Activated CD4-positive, alpha-beta T cell treated with anti-CD3 and anti-CD28 coated beads, Interleukin-2, amount 50 U/mL, for 4 hours (primary cell): ENCODE data around the gene BCAR1.
"Not testable (repeated sequence)": the region's sequence is repeated elsewhere in the genome, so short reads cannot be mapped to it uniquely, and the experiment has no call there.

Experiments
- DNase-seq, 2 experiments: peaks; one replicate each; pipeline ENCODE4 v3.0.0-alpha.2; 2020

Gene BCAR1

GRCh38 chr16:75251280-75252048, at the start of gene BCAR1:
BCAR1 (minus strand) TSS chr16:75251624; CDS start chr16:75251482, 142 bp downstream.
- DNase-seq: no peak

GRCh38 chr16:75298267-75298666, 46.8 kb upstream of the BCAR1 start:
- no peak for DNase-seq

- DNase-seq: no peak
Measured at GRCh38 chr16:75296606-75297005, 45.2 kb upstream of the BCAR1 start.

GRCh38 chr16:75294773-75295459, 43.5 kb upstream of the BCAR1 start:
- no peak for DNase-seq

- DNase-seq: no peak
Measured at GRCh38 chr16:75293772-75294171, 42.3 kb upstream of the BCAR1 start.

- DNase-seq: no peak
Measured at GRCh38 chr16:75293173-75293572, 41.7 kb upstream of the BCAR1 start.

GRCh38 chr16:75292691-75293090, 41.3 kb upstream of the BCAR1 start:
- no peak for DNase-seq

- no peak for DNase-seq
Measured at GRCh38 chr16:75289189-75289588, 37.8 kb upstream of the BCAR1 start.

- peak; percentile 21 to 27 for DNase-seq
Measured at GRCh38 chr16:75288596-75289120, 37.2 kb upstream of the BCAR1 start.

- DNase-seq: no peak
Measured at GRCh38 chr16:75288181-75288580, 36.8 kb upstream of the BCAR1 start.

- no peak for DNase-seq
Measured at GRCh38 chr16:75287708-75288107, 36.3 kb upstream of the BCAR1 start.

GRCh38 chr16:75286389-75286788, 35.0 kb upstream of the BCAR1 start:
- DNase-seq: no peak

GRCh38 chr16:75282466-75283281, 31.2 kb upstream of the BCAR1 start:
- no peak for DNase-seq

- DNase-seq: no peak
Measured at GRCh38 chr16:75281826-75282225, 30.4 kb upstream of the BCAR1 start.

GRCh38 chr16:75281009-75281408, 29.6 kb upstream of the BCAR1 start:
- DNase-seq: not testable (repeated sequence)

- no peak for DNase-seq
Measured at GRCh38 chr16:75280331-75280804, 28.9 kb upstream of the BCAR1 start.

GRCh38 chr16:75279305-75279704, 27.9 kb upstream of the BCAR1 start:
- DNase-seq: no peak

- DNase-seq: no peak
Measured at GRCh38 chr16:75273054-75273925, 21.9 kb upstream of the BCAR1 start.

GRCh38 chr16:75272629-75273028, 21.2 kb upstream of the BCAR1 start:
- DNase-seq: not testable (repeated sequence)

GRCh38 chr16:75272097-75272551, 20.7 kb upstream of the BCAR1 start:
- DNase-seq: no peak

- DNase-seq: no peak
Measured at GRCh38 chr16:75271441-75272096, 20.1 kb upstream of the BCAR1 start.
